Heart left ventricle (tissue), 13 donors: ENCODE results near the gene BOC.

Experiments used
- CTCF ChIP-seq, 12 donors: fragments of 200-600 bp; sonication (generic) in 4 of 12; IDR thresholded peaks; one replicate each; pipeline versions ENCODE4 v1.5.0 to v1.8.0; 2018 to 2022; ENCODE audit warnings: antibody characterized with exemption in 12 of 12, mild to moderate bottlenecking in 5 of 12
- POLR2A ChIP-seq, 2 donors: fragments of 450-650 bp; IDR thresholded peaks; one replicate each; pipeline ENCODE4 v1.6.1; 2017; ENCODE audit warnings: antibody characterized with exemption in 2 of 2, mild to moderate bottlenecking in 2 of 2, moderate library complexity in 2 of 2
- donor health status: ischemic (EF 13 %, LVEDD 7.1; RV severe dilation, severe dysfunction).
- donor health status: DM: no; HTN: yes; CAD: no.
- donor health status: DM: no; HTN: no; CAD: no.
- donor health status: ischemic (EF 25% LVEDD 6.9; RV normal size, moderate dysfunction).
- donor health status: ischemic (EF 25% LVEDD 5.7; RV mildly dilated, moderate dysfunction).
- donor health status: ischemic (EF 35%, LVEDD 5.7; RV mildly dilated, moderate dysfunction).
- donor health status: nonischemic (EF 11% LVEDD 7.7; RV severe dilation, severe dysfunction).
- donor health status: DM: yes; HTN: yes; CAD: no.
- donor health status: PGD.
- donor health status: ischemic (EF 29% LVEDD 5.4; RV normal size, mild dysfunction).
- donor health status: nonischemic (EF 23%, LVEDD 6.1; RV moderate dilation, normal function).

GRCh38 chr3:113271189-113271588, 59.8 kb downstream of the BOC start:
- TF ChIP-seq CTCF (IDR thresholded peaks at IDR 0.05) (no peak), POLR2A (IDR thresholded peaks at IDR 0.05) (no peak)
